NCI-H524 treated with DMSO at 0.1 percent for 48 hours (cell line): Measurements from ENCODE around the gene SLC25A43.
"Not testable (repeated sequence)": the region's sequence is repeated elsewhere in the genome, so short reads cannot be mapped to it uniquely, and the experiment has no call there.

ENCODE experiments used
- DNase-seq: peaks from one replicate; lab custom pipeline; 2025; lab: John Stamatoyannopoulos, UW

The SLC25A43 gene

DNA sequence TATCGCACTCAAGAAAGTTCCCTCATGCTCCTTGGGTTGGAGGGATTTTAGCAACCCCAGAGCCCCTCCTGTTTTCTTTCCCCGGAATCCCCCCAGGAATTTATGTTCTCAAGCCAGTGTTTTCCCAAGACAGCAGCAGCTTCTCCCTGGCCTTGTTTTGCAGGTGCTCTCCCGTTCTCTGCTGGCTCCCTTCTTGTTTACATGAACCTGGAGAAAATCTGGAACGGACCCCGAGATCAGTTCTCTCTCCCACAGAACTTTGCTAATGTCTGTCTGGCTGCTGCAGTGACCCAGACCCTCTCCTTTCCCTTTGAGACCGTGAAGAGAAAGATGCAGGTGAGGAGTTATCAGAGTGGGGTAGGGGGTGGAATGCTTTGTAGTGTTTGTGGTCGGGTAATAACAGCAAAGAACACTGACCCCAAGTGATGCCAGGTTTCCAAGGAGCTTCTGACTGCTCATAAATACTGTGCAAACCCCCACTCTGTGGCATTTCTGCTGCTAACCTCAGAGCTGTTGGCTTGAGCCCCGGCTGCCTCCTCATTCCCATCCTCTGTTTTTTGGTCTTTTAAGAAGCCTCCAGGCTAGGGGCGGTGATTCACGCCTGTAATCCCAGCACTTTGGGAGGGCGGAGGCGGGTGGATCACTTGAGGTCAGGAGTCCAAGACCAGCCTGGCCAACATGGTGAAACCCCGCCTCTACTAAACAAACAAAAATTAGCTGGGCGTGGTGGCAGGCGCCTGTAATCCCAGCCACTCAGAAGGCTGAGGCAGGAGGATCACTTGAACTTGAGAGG, 11.1 kb downstream of the SLC25A43 start:
- DNase-seq: no peak

DNA sequence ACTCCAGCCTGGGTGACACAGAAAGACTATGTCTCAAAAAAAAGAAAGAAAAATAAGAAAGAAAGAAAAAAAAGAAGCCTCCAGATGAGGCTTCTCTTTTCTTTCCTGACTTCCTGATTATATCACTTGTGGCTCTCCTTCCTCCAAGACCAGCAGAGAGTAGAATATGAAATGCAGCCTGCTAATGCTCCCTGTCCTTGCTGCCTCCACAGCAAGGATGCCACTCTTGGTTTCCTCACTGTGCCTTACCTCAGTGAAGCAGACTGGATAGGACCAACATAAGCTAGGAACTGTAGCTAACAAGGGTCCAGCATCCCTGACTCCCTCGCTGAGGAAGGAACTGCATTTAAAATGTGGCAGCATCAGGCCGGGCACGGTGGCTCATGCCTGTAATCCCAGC, 11.7 kb downstream of the SLC25A43 start:
- no peak for DNase-seq

DNA sequence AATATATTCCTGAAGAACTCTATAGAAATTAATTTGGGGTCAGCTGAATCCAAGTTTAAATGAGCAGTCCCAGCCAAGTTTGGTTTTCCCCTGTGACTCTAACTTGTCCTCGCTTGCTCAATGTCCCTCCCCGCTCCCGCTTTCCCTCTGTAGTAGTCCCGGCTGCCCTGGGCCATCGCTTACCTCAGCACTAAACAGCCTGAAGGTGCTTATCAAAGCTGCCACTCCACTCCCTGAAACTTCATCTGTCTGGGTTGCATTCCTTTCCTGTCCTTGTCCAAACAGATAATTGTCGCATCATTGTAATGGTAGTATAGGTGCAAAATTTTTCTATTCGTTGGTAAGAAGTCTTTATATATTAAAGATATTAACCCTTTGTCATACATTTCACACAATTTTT, 12.8 kb downstream of the SLC25A43 start:
- DNase-seq: no peak

DNA sequence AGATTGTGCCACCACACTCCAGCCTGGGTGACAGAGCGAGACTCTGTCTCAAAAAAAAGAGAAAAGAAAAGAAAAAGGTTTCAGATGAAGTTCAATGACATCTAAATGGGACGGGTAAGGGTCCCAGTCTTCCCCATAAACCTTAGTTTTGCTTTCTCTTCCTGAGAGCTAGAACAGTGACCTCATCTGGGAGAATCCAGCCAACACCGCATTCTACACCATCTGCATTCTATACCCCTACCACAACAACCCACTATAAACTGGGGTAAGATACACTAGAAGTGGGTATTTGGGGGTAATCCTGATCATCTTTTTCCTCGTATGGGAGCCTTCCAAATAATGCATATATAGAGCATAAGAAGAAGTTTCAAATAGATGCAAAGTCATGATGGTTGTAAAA, 18.2 kb downstream of the SLC25A43 start:
- DNase-seq: no peak

DNA sequence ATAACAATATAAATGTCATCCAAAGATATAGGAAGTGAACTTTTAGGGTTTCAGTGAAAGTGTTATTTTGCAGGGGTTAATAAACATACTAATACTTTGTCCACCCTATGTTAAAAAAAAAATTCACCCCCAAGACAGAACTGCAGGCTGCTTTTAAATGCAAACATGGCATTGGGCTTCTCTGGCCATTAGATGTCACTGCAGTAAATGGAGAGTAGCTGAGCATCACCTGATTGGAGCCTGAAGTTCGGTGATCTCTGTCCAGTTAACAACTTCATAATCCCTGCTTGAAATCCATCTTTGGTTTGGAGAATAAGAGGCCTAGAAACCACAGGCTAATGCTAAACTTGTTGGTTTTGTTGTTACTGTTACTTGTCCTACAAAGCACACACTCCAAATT, 18.7 kb downstream of the SLC25A43 start:
- no peak for DNase-seq

DNA sequence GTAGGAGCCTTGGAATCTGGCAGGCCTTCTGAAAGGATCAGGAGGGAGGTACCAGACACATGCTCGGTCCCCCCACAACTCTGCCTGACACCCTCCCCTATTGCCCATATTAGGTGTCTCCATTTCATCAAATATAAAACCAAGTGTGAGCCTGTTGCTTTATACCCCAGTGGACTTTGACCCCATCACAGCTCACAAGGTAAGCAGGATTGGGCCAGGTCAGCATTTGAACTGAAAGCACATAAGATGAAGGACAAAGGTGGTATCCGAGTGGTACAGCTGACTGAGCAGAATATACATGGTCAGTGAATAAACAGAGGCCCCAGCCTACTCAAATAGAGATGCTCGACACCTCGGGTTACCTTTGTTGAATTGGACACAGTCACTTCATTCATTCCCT, 20.0 kb downstream of the SLC25A43 start:
- DNase-seq: no peak

DNA sequence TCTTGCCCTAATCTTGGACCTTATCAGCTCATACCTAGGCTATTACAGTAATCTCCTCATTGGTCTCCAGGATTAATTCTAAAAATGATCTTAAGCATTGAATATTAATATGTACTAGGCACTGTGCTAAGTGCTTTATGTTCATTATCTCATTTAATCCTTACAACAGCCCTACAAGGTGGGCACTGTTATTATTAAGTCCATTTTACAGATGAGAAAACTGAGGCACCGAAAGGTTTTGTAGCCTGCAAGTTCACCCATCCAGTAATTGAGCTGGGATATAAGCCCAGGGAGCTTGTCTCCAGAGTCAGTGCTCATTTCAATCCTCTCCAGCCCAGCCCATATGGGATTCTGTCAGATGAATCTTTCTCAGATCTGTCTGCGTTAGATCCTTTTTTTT, 20.8 kb downstream of the SLC25A43 start:
- DNase-seq: no peak

DNA sequence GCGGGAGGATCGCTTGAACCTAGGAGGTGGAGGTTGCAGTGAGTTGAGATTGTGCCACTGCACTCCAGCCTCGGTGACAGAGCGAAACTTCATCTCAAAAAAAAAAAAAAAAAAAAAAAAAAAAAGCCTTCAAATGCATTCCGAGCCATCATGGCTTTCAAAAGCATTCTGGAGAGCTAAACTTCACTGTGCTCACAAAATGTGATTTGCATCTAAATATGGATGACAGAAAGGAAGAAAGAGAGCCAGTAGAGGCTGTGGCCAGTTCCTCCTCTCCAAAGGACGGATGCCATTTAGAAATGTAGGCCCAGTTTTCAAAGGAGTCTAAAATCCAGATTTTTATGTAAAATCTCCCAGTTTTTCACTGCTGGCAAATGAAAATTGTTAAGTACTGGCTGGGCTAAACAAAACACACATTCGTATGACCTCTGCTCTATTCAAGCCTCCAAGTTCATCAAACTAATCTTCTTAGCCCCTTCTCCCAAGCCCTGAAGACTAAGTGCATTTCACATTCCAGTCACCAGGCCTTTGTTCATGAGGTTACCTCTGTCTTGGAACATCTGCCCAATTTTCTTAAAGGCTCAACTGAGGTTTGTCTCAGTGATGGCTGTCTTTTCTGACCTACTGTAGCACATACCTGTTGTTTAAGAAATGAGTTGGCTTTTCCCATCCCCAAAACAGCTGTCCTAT, 22.0 kb downstream of the SLC25A43 start:
- no peak for DNase-seq

DNA sequence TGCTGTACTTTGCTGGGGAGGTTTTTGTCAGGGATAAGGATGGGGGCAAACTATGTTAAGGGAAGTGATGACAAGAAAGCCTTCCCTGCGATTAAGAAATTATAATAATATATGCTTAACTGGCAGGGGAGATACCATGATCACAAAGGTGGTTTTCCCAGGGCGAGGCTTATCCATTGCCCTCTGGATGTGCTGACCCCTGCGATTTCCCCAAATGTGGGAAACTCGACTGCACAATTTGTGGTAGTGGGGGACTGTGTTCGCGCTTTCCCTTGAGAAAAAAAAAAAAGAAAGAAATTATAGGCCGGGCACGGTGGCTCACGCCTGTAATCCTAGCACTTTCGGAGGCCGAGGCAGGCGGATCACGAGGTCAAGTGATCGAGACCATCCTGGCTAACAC, 24.5 kb downstream of the SLC25A43 start:
- DNase-seq: no peak

DNA sequence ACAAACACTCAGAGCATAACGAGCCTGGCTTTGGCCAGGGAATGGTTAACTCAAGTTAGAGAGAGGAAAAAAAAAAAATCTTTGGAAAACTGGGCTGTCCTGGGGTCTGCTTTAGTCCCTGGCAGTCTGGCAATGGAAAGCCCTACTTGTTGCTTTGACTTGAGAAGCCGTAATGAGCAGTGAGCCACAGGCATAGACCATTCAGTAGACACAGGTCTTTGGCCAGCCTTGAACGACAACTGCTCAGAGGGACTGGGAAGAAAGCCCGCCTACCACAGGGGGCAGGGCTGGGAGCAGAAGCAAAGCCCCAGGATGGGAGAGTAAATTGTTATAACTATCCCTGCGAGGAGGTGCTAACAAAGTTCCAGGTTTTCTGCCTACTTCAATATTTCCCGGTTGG, 25.9 kb downstream of the SLC25A43 start:
- DNase-seq: no peak

DNA sequence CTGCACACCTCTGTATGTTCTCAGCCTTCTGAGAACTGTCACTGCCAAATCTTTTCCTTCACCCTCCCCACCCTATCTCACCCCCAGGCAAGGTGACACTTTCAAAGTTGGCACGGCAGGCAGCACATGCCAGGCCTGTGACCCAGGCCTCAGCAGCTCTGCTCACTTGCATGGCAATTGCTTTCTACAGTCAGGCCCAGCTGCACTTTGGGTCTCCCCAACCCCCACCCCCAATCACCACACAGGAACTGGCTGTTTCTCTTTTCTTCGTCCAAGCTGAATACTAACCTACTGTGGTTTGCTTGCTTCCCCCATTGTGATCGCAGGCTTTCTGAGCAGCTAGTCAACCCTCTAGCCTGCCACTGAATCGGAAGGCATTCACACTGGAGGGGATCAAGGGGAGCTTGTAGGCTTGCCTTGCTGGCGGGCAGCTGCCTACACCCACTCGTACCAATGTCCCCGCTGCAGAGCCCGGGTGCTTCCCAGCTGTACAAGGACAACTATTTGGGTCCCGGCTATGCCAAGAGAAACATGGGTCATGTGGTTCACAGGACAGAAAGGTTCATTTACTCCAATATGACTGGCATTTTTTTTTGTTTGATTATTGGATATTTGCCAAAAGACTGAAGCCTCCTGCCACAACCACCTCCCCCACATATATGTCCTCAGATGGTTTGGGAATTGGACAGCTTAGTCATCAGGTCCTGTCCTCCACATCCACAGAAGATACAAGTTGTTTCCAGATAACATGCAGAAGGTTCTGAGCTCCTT, 28.1 kb downstream of the SLC25A43 start:
- DNase-seq: no peak

DNA sequence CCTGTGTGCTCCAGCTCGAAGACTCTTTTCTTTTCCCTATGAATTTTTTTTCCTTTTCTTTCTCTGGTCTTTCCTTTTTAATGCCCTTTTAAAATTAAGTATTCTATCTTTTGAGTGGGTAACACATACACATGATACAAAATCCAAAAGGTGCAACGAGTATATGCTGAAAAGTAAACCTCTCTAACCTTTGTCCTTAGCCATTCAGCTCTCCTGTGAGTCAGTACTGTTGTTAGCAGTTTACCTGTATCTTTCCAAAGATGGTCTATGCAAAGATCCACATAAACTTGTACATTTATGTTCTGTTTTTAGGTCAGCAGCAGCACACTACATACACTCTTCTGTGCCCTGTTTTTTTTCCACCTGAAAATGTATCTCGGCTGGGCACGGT, 28.7 kb downstream of the SLC25A43 start:
- DNase-seq: no peak

DNA sequence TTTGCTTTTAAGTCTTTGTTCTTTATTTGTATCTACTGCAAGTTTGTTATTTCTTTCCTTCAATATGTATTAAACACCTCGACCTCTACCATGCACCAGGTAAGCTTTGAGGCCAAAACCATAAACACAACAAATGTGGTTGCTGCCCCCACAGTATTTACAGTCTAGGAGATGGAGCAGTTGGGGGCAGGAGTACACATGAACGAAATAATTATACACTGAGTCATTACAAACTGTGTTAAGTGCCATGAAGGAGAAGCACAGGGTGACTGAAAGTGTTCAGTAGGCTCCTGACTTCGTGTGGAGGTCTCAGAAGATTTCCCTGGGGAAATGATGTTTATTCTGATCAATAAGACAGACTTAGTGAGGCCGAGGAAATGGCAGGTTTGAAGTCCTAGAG, 30.3 kb downstream of the SLC25A43 start:
- no peak for DNase-seq

DNA sequence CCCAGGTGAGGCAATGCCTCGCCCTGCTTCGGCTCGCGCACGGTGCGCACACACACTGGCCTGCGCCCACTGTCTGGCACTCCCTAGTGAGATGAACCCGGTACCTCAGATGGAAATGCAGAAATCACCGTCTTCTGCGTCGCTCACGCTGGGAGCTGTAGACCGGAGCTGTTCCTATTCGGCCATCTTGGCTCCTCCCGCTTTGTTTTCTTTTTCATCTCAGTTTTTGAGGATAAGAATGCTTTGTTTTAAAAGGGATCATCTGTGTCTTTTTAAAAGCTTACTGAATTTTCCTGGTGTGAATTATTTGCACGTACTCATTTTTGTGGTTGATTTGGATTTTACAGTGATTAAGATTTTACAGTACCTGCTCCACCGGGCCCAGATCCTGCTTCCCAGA, 42.2 kb downstream of the SLC25A43 start:
- DNase-seq: not testable (repeated sequence)

DNA sequence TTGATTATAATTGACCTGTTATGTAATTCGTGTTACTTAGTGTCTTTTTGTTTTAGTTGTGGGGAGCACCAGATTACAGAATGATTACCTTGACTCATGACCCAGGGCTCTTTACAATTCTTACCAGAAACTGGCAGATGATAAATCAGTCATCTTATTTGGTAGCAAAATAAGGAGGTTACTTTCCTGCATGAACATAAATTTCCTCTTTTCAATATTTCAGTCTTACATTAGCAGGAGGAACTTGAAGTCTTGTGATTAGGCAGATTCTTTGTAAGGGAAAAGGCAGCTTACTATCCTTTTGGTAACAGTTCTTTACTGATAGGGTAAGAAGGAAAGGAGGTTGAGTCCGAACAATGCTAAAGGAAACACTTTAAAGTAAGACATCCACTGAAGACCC, 43.1 kb downstream of the SLC25A43 start:
- DNase-seq: no peak

DNA sequence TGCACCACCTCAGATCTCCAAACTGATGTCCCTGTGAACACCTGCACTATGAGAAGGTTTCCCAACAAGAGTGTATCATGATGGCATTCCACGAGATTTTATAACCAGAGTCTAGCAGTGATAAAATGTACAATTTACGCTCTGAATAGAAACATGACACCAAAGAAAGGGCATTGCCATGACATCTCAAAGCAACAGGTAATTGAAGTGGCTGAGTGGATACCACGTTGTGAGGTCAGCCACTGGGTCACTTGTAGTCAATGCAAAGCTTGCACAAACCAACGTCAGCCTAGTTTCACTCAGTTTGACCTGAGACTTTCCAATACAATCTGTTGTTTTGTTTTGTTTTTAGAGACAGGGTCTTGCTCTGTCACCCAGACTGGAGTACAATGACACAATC, 54.1 kb downstream of the SLC25A43 start:
- DNase-seq: no peak

DNA sequence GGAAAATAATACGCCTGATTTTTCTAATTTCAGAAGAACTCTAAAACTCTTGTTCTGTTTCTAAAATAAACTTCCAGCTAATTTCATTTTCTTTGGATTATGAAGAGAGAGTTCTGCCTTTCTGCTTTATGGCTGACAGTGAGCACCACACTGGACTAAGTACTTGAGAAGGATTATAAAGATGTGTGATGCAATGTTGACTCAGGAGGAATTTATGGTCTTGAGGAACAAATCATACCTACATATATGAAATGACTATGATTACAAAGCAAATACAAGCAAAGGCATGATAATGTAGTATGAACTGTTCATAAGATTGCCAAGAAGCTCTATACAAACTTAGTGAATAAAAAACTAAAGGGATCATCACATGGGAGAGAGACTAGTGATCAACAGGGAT, 56.1 kb downstream of the SLC25A43 start:
- no peak for DNase-seq

DNA sequence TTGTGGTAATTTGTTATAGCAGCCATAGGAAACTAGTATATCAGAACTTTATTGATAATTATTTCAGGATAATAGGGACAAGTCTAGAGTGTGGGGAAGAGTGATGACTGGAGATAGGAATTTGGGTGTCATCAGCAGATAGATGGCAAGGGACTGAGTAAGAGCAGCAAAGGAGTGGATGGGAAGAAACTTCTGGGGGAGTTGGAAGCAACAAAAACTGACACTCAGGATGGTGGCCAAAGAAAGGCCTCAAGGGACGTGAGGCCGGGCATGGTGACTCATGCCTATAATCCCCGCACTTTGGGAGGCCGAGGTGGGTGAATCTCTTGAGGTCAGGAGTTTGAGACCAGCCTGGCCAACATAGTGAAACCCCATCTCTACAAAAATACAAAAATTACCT, 60.0 kb downstream of the SLC25A43 start:
- no peak for DNase-seq

DNA sequence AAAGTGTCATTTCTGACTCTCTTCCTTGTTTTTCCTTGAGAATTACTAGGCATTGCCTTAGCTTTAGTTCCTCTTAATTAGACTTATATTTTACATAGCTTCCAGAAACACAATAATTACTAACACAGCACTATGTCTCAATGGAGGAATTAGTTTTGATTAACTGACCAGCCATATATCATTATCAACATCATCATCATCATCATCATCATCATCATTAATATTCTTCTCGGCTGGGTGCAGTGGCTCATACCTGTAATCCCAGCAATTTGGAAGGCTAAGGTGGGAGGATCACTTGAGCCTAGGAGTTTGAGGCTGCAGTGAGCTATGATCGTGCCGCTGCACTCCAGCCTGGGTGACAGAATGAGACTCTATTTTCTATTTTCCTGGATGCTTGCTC, 66.4 kb downstream of the SLC25A43 start:
- no peak for DNase-seq

DNA sequence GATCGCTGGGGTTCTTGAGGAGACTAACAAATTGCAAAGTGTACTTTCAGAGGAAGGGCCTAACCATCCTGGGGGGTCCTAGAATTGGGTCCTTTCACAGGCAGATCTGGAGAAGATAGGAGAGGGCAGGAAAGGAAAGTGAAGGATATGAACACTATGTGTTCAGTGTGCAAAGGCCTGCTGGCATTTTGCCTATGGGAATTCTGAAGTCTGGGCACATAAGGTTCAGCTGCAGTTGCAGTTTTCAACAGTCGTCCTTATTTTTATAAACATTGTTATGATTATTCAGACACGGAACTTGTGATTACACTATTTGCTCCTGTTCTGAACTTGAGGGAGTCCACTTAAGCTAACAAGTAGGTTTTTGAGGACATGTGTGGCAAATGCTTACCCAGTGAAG, 67.8 kb downstream of the SLC25A43 start:
- no peak for DNase-seq

DNA sequence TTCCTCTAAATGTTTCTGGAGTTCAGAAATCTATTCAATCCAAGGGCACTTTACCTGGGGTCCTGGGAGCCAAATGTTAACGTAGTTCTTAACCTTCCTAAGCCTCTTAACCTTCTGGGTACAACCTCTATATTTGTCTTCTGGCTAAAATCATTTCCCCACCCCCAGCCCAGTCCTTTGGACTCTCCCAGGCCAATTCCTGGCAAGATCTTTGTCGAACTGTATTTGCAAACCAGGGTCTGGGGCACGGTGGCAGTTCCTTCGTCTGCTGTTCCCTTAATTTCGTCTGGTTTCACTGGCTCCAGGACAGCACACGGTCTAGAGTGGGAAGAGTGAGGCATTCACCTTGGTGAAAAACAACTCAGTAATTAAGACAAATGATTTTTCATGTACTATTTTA, 68.3 kb downstream of the SLC25A43 start:
- no peak for DNase-seq

DNA sequence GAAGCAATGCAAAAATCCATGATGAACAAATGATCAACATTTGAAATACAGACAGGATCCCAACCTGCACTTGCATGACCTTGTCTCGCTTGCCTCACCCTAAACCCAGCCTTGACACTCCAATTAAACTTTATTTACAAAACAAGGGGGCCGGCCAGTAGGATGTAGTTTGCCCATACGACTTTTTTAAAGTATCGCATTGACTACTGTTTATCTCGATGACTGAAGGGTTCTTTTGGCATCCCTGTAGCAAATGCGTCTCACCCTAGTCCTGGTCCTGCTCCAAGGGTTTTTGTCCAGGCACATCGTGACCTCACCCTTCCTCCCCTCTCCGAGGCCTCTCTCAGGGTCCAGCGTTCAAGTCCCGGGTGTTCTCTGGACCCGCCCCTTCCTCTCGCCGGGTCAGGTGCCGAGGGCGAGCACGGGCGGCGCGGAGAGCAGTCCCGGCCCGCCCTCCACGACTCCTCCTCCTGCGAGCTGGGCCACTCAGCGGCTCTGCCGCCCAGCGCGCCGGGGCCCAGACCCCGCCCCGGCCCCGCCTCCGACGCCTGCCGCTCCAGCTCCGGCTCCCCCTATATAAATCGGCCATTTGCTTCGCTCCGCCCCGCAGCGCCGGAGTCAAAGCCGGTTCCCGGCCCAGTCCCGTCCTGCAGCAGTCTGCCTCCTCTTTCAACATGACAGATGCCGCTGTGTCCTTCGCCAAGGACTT, 68.9 kb downstream of the SLC25A43 start, which contains the start of gene SLC25A5:
SLC25A5 (plus strand) TSS at position 603 of the 709 bp plus-strand sequence; CDS start at position 675, 72 bp downstream.
- DNase-seq: peak; percentile 41
